Measurements from ENCODE around the gene LRRC52. TPM values are rescaled to one million over a fixed set of nuclear protein-coding genes. Genes with fewer than 3 reads are reported as not detected.
A peak's percentile ranks its signal among the peaks of the same experiment; 100 is the strongest.
"Not testable (repeated sequence)": the region's sequence is repeated elsewhere in the genome, so short reads cannot be mapped to it uniquely, and the experiment has no call there.

LRRC52 gene
- total RNA-seq, 1 experiment from 2014 or later, result not detected

- no peaks in the 10 kb centered on the region for H3K36me3 ChIP-seq (replicated peaks; ENCODE audit: control insufficient read depth, insufficient read depth, low read length)
- no peak overlapping the region for H3K4me3 ChIP-seq (ENCODE audit: insufficient read depth, low read depth, low read length)
- no peaks in the 10 kb centered on the region for H3K27me3 ChIP-seq (ENCODE audit: control insufficient read depth, insufficient read depth, low read length)
- DNase-seq, result no peak
Observed at GRCh38 chr1:165586398-165586797, 42.6 kb downstream of the LRRC52 start.

GRCh38 chr1:165591391-165591790, 47.6 kb downstream of the LRRC52 start:
- H3K36me3 ChIP-seq (replicated peaks; ENCODE audit: control insufficient read depth, insufficient read depth, low read length); H3K27me3 ChIP-seq (ENCODE audit: control insufficient read depth, insufficient read depth, low read length); DNase-seq; H3K4me3 ChIP-seq (ENCODE audit: insufficient read depth, low read depth, low read length): not testable (repeated sequence)

GRCh38 chr1:165592945-165593823, 49.4 kb downstream of the LRRC52 start:
- H3K27me3 ChIP-seq (ENCODE audit: control insufficient read depth, insufficient read depth, low read length), result no peaks in the 10 kb centered on the region
- DNase-seq, result peak; percentile 48
- no peak overlapping the region for H3K4me3 ChIP-seq (ENCODE audit: insufficient read depth, low read depth, low read length)
- no peaks in the 10 kb centered on the region for H3K36me3 ChIP-seq (replicated peaks; ENCODE audit: control insufficient read depth, insufficient read depth, low read length)

- Histone ChIP-seq H3K36me3 (replicated peaks; ENCODE audit: control insufficient read depth, insufficient read depth, low read length) (no peaks in the 10 kb centered on the region), H3K27me3 (ENCODE audit: control insufficient read depth, insufficient read depth, low read length) (no peaks in the 10 kb centered on the region), H3K4me3 (ENCODE audit: insufficient read depth, low read depth, low read length) (no peak overlapping the region)
- DNase-seq, result no peak
Observed at GRCh38 chr1:165595246-165595938, 51.6 kb downstream of the LRRC52 start.

GRCh38 chr1:165597883-165598675, 54.3 kb downstream of the LRRC52 start:
- H3K4me3 ChIP-seq (ENCODE audit: insufficient read depth, low read depth, low read length), result peak overlapping the region; percentile 81
- peak; percentile 91 for DNase-seq
- no peaks in the 10 kb centered on the region for H3K27me3 ChIP-seq (ENCODE audit: control insufficient read depth, insufficient read depth, low read length)
- H3K36me3 ChIP-seq (replicated peaks; ENCODE audit: control insufficient read depth, insufficient read depth, low read length), result no peaks in the 10 kb centered on the region

- H3K27me3 ChIP-seq (ENCODE audit: control insufficient read depth, insufficient read depth, low read length), result no peaks in the 10 kb centered on the region
- DNase-seq, result peak; percentile 45
- H3K4me3 ChIP-seq (ENCODE audit: insufficient read depth, low read depth, low read length), result peak overlapping the region; percentile 81
- no peaks in the 10 kb centered on the region for H3K36me3 ChIP-seq (replicated peaks; ENCODE audit: control insufficient read depth, insufficient read depth, low read length)
Observed at GRCh38 chr1:165598676-165599059, 54.9 kb downstream of the LRRC52 start.

GRCh38 chr1:165600793-165601192, 57.0 kb downstream of the LRRC52 start:
- Histone ChIP-seq H3K4me3 (ENCODE audit: insufficient read depth, low read depth, low read length) (no peak overlapping the region), H3K36me3 (replicated peaks; ENCODE audit: control insufficient read depth, insufficient read depth, low read length) (no peaks in the 10 kb centered on the region), H3K27me3 (ENCODE audit: control insufficient read depth, insufficient read depth, low read length) (no peaks in the 10 kb centered on the region)
- DNase-seq, result no peak

- H3K27me3 ChIP-seq (ENCODE audit: control insufficient read depth, insufficient read depth, low read length), result no peaks in the 10 kb centered on the region
- no peak overlapping the region for H3K4me3 ChIP-seq (ENCODE audit: insufficient read depth, low read depth, low read length)
- H3K36me3 ChIP-seq (replicated peaks; ENCODE audit: control insufficient read depth, insufficient read depth, low read length), result no peaks in the 10 kb centered on the region
- DNase-seq, result no peak
Observed at GRCh38 chr1:165603810-165604209, 60.0 kb downstream of the LRRC52 start.

- Histone ChIP-seq H3K4me3 (ENCODE audit: insufficient read depth, low read depth, low read length) (no peak overlapping the region), H3K27me3 (ENCODE audit: control insufficient read depth, insufficient read depth, low read length) (no peaks in the 10 kb centered on the region), H3K36me3 (replicated peaks; ENCODE audit: control insufficient read depth, insufficient read depth, low read length) (no peaks in the 10 kb centered on the region)
- no peak for DNase-seq
Observed at GRCh38 chr1:165605246-165605645, 61.4 kb downstream of the LRRC52 start.

GRCh38 chr1:165606676-165607075, 62.9 kb downstream of the LRRC52 start:
- DNase-seq; H3K4me3 ChIP-seq (ENCODE audit: insufficient read depth, low read depth, low read length); H3K27me3 ChIP-seq (ENCODE audit: control insufficient read depth, insufficient read depth, low read length); H3K36me3 ChIP-seq (replicated peaks; ENCODE audit: control insufficient read depth, insufficient read depth, low read length): not testable (repeated sequence)

GRCh38 chr1:165610866-165611265, 67.1 kb downstream of the LRRC52 start:
- no peak for DNase-seq

GRCh38 chr1:165612062-165612461, 68.3 kb downstream of the LRRC52 start:
- H3K4me3 ChIP-seq (ENCODE audit: insufficient read depth, low read depth, low read length), result no peak overlapping the region
- H3K27me3 ChIP-seq (ENCODE audit: control insufficient read depth, insufficient read depth, low read length), result no peaks in the 10 kb centered on the region; the same call in 1 of the 2 replicates
- no peaks in the 10 kb centered on the region for H3K36me3 ChIP-seq (replicated peaks; ENCODE audit: control insufficient read depth, insufficient read depth, low read length)
- no peak for DNase-seq

More at GRCh38 chr1:165610866-165611265, 67.1 kb downstream of the LRRC52 start:
- Histone ChIP-seq H3K36me3 (replicated peaks; ENCODE audit: control insufficient read depth, insufficient read depth, low read length) (no peaks in the 10 kb centered on the region), H3K4me3 (ENCODE audit: insufficient read depth, low read depth, low read length) (no peak overlapping the region), H3K27me3 (ENCODE audit: control insufficient read depth, insufficient read depth, low read length) (no peaks in the 10 kb centered on the region; the same call in 1 of the 2 replicates)

All from H7 (cell line).